HG03342 (cell line): Measurements from ENCODE around the gene ZP1.

ENCODE experiments used
- ATAC-seq: cut with Tn5 transposase; IDR thresholded peaks from one replicate; pipeline ENCODE4 v1.9.1; 2021; ENCODE audit warnings: mild to moderate bottlenecking, moderate library complexity; ENCODE audit not compliant: unreplicated experiment

Gene ZP1

DNA sequence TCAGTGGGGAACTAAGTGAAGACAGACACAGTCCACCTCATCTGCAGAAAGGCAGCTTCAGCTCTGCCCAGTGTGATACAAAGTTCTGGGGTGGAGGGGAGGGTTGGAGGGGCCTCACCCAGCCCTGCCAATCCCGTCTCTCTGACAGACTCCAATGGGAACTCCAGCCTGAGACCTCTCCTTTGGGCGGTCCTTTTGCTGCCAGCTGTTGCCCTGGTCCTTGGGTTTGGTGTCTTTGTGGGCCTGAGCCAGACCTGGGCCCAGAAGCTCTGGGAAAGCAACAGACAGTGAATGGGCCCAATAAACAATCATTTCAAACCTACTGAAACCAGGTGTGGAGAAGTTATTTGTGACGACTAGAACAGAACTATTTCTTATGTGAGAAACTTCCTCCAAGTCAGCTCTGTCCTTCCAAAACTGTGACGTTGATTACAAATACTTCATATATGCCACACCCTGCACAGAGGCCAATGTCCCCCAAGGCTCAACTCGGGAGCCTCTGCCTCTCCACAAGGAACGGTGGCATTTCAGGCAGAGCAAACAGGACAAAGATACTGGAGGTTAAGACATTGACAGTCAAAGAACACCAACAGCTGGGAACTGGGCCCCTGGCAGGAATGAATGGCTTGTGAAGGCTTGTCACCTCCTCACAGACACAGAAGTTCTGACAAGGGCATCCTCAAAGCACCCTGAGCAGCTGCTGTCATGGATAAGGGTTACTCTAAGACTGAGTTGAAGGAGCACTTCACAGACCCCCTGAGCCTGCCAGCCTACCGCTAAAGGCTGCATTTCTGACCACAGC is 8.2 kb downstream of the ZP1 start:
- no peak for ATAC-seq

GRCh38 chr11:60876168-60876485 is 8.8 kb downstream of the ZP1 start:
- ATAC-seq: no peak

DNA sequence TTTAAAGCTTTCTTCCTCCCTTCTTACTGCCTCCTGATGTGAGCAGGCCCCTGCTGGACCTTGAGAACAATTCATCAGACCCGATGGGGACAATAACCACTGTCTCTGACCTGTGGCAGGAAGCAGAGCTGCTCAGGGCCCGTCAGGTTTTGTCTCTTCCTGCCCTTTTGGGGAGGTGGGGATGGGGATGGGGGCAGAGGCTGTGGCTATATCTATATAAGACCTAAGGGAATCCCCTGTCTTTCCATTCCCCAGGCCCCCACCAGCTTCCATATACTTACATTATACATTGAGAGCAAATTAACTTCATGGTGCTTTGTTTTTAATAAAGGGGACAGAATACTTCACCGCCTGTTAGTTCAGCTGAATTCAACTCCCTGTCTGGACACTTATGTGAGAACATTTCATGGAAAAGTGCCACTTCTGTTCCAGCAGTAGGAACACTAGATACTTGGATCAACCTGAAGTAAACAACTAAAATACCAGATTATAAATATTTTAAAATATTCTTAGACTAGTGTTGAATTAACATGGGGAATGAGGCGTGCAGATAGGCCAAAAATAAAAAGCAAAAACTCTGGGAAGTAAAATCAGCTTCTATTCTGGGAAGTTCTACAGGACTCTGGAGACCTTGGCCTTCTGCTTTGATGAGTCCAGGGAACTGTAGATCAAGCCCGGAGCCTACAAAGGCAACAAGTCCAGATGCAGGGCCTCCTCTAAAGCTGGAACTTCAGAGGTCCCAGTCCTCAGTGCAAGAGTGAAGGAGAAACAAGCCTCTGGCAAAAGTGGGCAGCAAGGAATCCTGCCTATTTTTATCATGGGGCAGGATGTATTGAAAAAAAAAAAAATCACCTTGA is 11.1 kb downstream of the ZP1 start:
- ATAC-seq: no peak

DNA sequence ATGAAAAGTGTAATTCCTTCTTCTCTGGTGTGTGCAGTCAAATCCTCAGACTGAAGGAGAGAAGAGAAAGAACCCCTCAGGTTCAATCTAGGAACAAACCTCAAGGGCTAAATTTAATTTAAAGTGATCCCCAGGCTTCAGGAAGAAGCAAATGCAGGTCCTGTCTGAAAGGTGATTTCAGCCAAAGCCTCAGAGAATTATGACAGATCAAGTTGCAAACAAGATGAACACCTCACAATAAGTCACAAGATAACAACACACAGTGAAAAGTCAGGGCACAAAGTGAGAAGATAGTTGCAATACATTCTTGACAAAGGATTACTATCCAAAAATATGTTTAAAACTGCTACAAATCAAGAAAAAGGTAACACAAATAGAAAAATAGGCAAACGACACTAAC is 11.8 kb downstream of the ZP1 start:
- ATAC-seq: no peak

DNA sequence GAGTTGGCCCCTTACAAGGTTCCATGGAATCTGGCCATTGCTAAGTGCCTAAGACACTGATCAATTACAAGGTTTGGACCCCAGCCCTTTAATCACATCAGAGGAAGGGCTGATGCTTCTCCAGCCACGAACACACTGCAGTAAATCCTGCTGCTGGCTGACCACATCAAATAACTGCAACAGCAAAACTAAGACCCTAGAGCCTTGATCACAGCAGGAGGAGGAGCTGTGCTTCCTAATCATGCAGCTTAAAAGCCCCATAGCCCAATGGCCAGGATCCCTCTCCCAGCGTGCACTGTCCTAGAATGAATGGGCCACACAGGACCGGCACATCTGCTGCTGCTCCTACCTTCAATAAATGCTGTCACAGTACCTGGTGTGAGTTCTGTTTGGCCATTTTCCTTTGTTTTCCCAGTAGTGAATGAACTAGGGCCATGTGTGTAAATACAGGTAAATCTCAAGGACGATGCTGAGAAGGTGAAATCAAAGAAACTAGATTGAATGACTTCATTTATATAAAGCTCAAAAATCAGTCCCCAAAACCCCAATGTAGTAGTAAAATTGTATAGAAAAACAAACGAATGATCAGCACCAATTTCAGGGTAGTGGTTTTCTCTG is 12.7 kb downstream of the ZP1 start:
- no peak for ATAC-seq

DNA sequence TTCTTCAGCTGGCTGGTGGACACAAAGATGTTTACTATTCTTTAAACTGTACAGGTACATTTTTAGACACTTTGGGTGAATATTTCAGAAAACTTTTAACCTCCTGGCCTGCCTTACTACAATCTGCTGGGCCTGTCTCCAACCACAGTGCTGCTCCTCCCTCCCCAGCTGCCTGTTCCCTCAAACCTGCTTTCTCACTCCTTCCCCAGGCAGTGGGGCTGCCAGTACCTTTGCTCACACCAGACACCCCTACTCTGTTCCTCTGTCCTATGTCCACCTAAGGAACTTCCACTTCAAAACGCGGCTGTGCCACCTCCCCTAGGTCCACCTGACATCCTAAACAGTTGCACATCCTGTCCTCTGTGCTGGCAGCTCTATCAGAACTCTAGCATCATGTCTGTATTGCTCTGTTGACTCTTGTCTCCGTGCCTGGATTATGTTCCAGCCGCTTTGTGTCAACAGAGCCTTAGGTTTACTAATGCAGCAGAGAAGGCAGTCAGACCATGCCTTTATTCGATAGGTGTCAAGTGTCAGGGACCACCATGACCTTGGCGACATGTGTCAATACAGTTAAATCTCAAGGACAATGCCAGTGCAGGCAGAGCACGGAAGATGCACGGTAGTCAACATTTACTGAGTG is 13.4 kb downstream of the ZP1 start:
- ATAC-seq: no peak

- ATAC-seq: no peak
Observed at GRCh38 chr11:60887556-60887955, 20.2 kb downstream of the ZP1 start.

GRCh38 chr11:60889869-60890311 is 22.5 kb downstream of the ZP1 start:
- ATAC-seq: no peak

DNA sequence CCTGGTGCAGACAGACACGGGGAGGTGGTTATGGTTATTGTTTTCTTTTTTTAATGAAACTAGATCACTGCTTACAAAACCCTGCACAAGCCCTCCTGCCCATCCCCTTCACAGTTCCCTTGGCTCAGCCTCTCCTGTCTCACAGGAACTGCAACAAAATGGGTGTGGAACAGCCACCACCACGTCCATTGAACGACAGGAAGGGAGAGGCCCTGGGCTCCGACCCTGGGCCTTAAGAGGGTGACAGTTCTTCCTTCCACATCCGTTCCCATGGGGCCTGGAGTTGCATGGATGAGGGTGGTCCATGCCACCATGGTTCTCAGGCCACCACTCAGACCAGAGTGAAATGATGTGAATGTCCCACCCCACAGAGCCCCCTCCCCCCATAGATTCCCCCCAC is 23.4 kb downstream of the ZP1 start:
- no peak for ATAC-seq

DNA sequence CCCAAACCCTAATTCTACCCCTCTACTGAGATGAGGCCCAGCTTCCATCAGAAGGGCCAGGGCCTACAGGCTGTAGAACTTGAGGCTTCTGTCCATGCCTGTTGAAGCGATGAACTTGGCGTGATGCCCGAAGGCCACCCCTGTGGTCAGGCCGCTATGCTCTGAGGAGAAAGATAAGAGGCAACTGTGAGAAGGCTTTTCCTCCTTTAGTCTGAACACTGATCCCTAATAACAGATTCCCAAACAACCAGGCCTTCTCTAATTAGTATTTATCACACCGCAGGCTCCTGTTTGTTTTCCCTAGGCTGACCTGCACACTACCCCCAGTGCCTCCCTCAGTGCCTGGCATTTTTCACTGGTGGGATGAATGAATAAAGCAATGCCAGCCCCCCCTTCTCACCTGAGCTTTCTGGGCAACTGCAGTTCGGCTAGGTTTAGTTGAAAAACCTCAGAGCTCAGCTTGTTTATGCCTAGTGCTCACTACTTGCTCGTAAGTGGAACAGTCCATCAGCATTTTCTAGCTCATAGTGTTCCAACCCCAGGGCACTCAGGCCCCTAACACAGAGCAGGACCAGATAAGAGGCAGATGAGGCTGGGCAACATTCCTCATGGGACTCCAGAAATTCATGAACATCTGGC is 23.9 kb downstream of the ZP1 start:
- ATAC-seq: no peak

- no peak for ATAC-seq
Observed at GRCh38 chr11:60895687-60896086, 28.3 kb downstream of the ZP1 start.

DNA sequence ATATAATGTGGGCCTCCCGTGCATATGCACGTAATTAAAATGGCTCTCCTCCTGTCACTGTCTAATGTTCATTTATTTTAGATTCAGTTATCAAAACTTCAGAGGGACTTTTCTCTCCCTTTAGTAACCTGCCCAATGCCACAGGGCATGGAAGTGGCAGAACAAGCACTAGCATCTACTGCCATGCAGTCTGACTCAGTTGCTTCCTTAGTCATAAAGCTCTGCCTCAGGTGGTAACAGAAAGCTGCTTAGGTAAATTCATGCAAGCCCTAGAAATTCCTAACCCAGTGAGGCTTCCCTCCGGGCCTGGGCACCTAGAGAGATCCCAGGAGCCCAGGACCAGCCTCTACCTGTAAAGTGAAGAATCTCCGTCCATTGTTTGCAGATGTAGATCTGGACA is 30.2 kb downstream of the ZP1 start:
- no peak for ATAC-seq

GRCh38 chr11:60899046-60899936 is 31.9 kb downstream of the ZP1 start:
- ATAC-seq: no peak

- ATAC-seq: no peak
Observed at GRCh38 chr11:60899977-60900376, 32.6 kb downstream of the ZP1 start.

- no peak for ATAC-seq
Observed at GRCh38 chr11:60900673-60901404, 33.5 kb downstream of the ZP1 start.

DNA sequence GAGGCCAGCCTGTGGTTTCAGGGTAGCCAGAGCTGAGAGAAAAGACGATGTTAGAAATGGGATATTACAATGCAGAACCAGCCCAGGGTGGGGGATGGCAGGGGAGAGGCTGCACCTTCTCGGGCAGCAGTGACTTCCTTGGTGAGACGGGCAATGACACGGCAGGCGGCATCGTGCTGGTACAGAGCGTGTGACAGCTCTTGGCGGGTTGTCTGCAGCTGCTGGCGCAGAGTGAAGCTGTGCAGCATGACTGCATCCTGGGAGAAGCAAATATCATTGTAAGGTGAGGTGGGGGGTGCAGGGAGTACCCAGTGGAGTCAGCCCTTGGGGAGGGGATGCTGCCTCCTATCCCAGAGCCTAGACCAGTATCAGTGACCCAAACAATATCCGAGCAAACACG is 35.3 kb downstream of the ZP1 start:
- no peak for ATAC-seq

GRCh38 chr11:60905047-60905446 is 37.7 kb downstream of the ZP1 start:
- no peak for ATAC-seq

DNA sequence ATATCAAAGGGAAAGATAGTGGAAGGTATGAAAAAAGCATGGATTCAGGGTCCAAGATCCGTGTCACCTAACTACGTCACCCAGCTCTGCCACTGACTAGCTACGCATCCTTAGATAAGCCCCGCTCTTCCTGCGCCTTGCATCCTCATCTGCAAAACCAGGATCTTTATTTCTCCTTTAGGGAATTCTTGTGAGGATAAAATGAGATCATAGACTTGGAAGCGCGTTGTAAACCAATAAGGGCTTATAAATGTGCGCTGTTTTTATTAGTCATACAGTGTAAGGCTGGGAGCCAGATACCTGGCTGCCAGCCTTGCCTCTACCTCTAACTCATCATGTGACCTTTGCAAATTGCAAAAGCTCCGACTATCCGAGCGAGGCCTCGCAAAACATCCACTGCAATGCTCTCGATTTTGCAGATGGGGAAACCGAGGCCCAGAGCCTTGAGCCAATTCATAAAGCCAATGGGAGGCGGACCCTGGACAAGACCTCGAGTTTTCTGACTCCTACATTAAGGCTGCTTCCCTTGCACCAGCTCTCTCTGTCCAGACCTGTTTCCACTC is 38.3 kb downstream of the ZP1 start:
- no peak for ATAC-seq
